ENCODE results near the gene ADCY9.

The ADCY9 gene

GRCh38 chr16:4025428-4025827 lies 90.8 kb downstream of the ADCY9 start:
- DNase-seq, result no peak

GRCh38 chr16:4021916-4022315 lies 94.3 kb downstream of the ADCY9 start:
- no peak for DNase-seq

- no peak for DNase-seq
Measured at GRCh38 chr16:4021070-4021779, 95.0 kb downstream of the ADCY9 start.

- DNase-seq, result no peak
Measured at GRCh38 chr16:4019371-4019791, 96.9 kb downstream of the ADCY9 start.

- no peak for DNase-seq
Measured at GRCh38 chr16:4018391-4018790, 97.9 kb downstream of the ADCY9 start.

GRCh38 chr16:4017807-4018206 lies 98.4 kb downstream of the ADCY9 start:
- DNase-seq, result no peak

GRCh38 chr16:4016658-4017057 lies 99.6 kb downstream of the ADCY9 start:
- DNase-seq, result no peak

- DNase-seq, result no peak
Measured at GRCh38 chr16:4016005-4016352, 100.3 kb downstream of the ADCY9 start.

- no peak for DNase-seq
Measured at GRCh38 chr16:4015275-4016004, 100.8 kb downstream of the ADCY9 start.

- no peak for DNase-seq
Measured at GRCh38 chr16:4011940-4012629, 104.2 kb downstream of the ADCY9 start.

GRCh38 chr16:4011225-4011939 lies 104.9 kb downstream of the ADCY9 start:
- no peak for DNase-seq

GRCh38 chr16:4010225-4011158 lies 105.8 kb downstream of the ADCY9 start:
- no peak for DNase-seq

GRCh38 chr16:4009177-4009576 lies 107.1 kb downstream of the ADCY9 start:
- DNase-seq, result no peak

- DNase-seq, result no peak
Measured at GRCh38 chr16:4008116-4008515, 108.1 kb downstream of the ADCY9 start.

- DNase-seq, result no peak
Measured at GRCh38 chr16:4006397-4006999, 109.7 kb downstream of the ADCY9 start.

GRCh38 chr16:4005731-4006130 lies 110.5 kb downstream of the ADCY9 start:
- no peak for DNase-seq

- no peak for DNase-seq
Measured at GRCh38 chr16:4005281-4005680, 111.0 kb downstream of the ADCY9 start.

- DNase-seq, result no peak
Measured at GRCh38 chr16:4004206-4004605, 112.0 kb downstream of the ADCY9 start.

- no peak for DNase-seq
Measured at GRCh38 chr16:4003576-4003975, 112.7 kb downstream of the ADCY9 start.

- no peak for DNase-seq
Measured at GRCh38 chr16:4003166-4003565, 113.1 kb downstream of the ADCY9 start.

GRCh38 chr16:4002121-4002520 lies 114.1 kb downstream of the ADCY9 start:
- no peak for DNase-seq

Measured in 8988T (cell line).